Subcutaneous adipose tissue (tissue), 4 donors: Measurements from ENCODE around the gene OTUB2. TPM values are rescaled to one million over a fixed set of nuclear protein-coding genes. Genes with fewer than 3 reads are reported as not detected.

Experiments used
- CTCF ChIP-seq: fragments of 450-650 bp; IDR thresholded peaks from one replicate; pipeline ENCODE4 v1.5.1; 2016; ENCODE audit warnings: low read depth, mild to moderate bottlenecking, control low read depth, antibody characterized with exemption, moderate library complexity
- total RNA-seq, 4 donors: library from RNA; depleted of rRNA; stranded (reverse); fragments of >200 nt; gene quantifications; one replicate each; pipeline ENCODE4 v1.1.0, GENCODE V29; 2016

Gene OTUB2
- total RNA-seq, 4 donors from 2014 or later = 0.22 to 3.9 (median 0.43) TPM

GRCh38 chr14:94045563-94046345, 19.6 kb downstream of the OTUB2 start:
- no peak for TF ChIP-seq CTCF

GRCh38 chr14:94046696-94047250, 20.6 kb downstream of the OTUB2 start:
- no peak for TF ChIP-seq CTCF

DNA sequence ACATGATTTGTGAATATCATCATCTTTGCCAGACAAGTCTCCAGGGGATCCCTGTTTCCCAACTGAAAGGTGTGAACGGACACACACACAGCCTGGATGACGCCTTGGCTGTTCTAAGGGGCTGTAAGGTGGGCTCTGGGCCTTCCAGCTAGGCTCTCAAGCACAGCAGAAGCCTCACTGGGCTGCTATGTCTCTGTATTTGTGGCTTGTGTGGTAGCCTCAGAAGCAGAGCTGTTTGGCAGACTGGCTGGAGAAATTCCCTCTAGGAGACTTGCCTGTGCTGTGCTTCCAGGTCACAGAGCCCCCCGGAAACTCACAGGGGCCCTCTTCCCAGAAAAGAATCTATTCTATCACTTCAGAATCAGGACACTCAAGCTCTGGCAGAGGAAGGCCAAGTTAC, 21.4 kb downstream of the OTUB2 start:
- TF ChIP-seq CTCF = no peak

DNA sequence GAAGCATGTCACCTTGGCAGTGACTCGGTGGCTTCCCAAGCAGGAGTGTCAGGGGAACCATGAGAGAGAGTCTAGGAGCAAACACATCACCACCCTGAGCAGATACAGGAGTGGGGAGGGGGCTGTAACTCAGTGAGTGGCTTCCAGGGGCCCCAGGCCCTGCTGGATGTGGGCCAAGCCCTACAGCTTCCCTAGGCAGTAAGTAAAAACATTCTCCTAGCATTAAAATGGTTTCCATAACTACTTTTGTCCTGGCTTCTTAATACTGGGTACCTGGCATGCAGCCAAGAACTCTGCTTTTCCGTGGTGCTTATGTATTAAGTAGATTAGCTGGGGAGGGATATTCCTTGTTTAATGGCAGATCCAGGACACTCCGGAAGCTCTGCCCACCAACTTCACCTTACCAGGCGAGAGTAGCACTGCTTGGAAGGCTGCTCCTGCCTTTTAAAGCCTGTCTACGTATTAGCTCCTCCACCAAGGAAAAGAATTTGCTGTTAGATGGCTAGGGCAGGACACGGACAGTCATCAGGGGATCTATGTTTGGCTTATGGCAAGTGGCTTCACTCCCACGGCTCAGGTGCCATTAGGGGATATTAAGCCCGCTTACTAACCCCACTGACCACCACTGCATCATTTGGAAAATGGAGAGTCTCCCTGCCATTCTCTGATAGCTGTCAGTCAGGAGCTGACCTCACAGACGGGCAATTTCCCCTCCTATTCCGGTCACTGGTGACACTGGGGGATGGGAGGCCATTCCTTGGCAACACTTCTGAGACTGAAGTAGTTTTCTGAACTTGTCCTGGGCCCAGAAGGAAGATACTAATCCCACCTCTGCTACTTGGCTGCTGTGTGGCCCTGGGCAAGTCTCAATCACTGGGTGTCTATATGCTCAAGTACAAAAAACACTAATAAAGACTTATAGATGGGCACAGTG, 22.8 kb downstream of the OTUB2 start:
- TF ChIP-seq CTCF = no peak

GRCh38 chr14:94049625-94050023, 23.5 kb downstream of the OTUB2 start:
- no peak for TF ChIP-seq CTCF

DNA sequence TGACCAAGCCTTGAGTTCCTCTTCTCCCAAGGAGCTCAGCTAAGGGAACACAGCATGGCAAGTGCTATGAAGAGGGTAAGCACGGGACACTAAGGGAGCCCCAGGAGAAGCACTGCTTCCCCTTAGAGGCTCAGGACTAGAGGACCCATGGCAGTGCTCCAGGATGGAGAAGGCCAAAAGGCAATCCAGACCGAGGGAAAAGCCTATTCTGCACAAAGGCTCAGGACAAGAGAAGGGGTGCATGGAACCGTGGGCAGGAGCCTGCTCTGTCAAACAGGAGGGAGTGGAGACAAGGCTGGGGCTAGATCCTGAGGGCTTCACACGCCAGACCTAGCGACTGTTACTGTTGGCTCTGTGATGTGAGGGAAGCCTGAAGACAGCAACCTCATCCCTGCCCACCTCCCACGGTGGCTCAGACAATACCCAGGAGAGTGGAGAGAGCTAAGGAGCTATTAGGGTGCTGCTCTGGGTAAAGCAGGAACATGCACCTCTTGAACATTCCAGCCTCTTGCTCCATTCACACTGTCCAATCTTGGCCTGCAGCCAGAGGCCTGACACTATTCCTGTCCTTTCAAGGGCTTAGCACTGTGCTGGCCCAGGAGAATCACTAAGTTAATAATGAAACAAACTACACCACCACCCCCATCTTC, 24.2 kb downstream of the OTUB2 start:
- TF ChIP-seq CTCF = no peak
